NCI-H82 treated with DMSO at 0.1 percent for 48 hours (cell line): ENCODE data around the gene SLC6A12.

ENCODE experiments used
- DNase-seq: peaks from one replicate; lab custom pipeline; 2025; ENCODE audit not compliant: unreplicated experiment; lab: John Stamatoyannopoulos, UW

The SLC6A12 gene

DNA sequence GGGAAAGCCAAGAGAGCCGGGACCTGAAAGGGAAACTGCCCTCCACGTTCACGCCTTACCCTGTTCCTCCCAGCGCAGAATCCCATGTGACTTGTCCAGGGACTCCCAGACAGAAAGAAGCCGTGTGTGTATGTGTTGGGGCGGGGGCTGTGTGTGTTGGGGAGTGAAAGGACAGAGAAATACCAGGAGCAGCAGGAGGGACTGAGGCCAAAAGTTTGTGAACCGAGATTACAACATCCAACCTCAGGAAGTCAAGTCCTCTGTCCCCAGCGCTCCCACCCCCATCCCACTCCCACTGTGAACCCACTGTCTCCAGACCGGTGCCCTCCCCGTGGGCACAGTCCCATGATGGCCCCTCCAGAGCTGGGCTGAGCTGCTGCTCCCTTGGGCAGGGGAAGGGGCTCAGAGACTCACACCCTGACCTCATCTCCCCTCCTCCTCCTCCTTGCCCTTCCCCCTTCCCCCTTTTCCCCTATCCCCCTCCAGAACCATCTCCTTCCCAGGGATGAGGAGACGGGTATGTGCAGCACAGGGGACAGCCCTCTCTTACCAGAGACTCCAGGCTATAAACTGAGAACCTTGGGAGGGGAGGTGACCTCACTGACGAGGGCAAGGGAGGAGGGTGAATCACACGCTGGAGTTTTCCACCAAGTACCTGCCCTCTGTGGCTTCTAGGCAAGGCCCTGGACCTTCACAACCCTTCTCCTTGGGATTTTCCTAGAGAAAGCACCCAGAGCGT, at the start of gene SLC6A12:
SLC6A12 (minus strand) TSS at position 155 of the 739 bp plus-strand sequence. CDS start 4,171 bp downstream, outside the sequence.
- no peak for DNase-seq

DNA sequence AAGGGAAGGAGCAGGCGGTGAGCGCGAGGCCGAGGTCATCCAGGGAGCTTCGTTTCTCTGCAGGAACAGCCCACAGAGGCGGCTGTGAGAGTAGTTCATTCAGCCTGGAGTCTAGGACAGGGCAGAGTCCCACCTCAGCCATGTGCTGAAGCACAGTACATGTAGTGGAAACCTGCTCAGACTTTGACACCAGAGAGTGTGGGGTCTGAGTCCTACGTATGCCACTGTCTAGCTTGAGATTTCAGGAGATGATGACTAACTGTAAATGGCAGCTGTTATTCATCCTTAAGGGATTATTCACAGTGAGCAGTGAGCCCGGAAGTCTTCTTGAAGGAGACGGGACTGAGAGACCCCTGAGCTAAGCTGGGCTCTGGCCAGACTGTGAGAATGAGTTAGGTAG, 49.6 kb upstream of the SLC6A12 start:
- DNase-seq, result no peak

GRCh38 chr12:262817-263216, 48.9 kb upstream of the SLC6A12 start, which contains the start of gene SLC6A13:
Gene SLC6A13 (minus strand): TSS chr12:262836. CDS start chr12:260052, 2,784 bp downstream.
- no peak for DNase-seq

DNA sequence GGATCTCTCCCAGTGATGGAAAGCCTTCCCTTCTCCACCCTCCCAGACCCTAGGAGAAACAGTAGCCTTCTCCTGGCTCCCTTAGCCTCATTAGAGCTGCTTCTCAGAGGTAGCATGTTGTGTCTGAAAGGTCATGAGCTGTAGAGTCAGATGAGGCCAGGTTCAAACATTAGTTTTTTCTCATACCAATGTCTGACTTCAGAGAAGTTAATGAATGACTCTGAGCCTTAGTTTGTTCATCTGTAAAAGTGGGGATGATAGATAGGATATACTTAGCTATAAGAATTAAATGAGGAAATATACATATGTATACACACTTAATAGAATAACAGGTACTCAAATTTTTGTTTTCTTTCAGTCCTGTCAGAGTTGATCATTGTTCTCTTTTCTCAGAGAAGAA, 48.2 kb upstream of the SLC6A12 start:
- no peak for DNase-seq

DNA sequence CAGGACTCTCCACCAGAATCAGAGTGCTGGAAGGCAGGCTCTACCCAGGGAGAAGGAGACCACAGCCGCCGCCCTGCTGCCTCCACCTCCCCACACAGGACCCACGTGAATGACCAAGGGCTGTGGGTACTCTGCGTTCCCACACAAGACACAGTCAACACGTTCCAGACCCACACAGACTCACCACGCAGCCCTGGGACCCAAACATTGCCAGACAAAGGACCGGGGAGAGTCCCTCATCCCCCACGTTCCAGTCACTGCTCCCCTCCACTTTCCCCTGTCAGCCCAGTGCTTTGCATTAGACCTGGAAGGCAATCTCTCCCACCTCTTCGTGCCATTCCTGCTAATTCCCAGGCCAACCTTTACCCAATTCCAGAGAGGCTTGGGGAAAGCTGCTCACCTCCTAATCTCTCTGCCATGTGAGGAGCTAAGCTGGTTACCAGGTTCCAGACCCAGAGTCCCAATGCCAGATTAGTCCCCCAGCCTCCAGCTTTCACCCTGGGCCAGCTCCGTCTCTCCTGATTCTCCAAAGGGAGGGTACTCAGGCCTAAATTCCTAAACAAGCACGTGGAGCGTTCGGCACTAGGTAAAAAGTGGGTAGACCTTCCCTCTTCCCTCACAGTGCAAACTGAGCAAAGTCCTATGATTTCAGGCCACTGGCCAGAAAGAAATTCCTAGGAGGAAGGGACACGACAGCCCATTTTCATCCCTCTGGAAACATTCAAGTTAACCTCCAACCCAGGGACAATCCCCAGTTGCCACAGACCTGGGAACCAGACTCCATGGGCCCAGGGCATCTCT, 43.8 kb upstream of the SLC6A12 start:
- DNase-seq, result no peak

- DNase-seq, result no peak
Measured at GRCh38 chr12:256958-257357, 43.0 kb upstream of the SLC6A12 start.

GRCh38 chr12:256225-256624, 42.3 kb upstream of the SLC6A12 start:
- no peak for DNase-seq

- no peak for DNase-seq
Measured at GRCh38 chr12:254912-255311, 41.0 kb upstream of the SLC6A12 start.

GRCh38 chr12:254039-254438, 40.1 kb upstream of the SLC6A12 start:
- no peak for DNase-seq

- no peak for DNase-seq
Measured at GRCh38 chr12:253116-253831, 39.3 kb upstream of the SLC6A12 start.

DNA sequence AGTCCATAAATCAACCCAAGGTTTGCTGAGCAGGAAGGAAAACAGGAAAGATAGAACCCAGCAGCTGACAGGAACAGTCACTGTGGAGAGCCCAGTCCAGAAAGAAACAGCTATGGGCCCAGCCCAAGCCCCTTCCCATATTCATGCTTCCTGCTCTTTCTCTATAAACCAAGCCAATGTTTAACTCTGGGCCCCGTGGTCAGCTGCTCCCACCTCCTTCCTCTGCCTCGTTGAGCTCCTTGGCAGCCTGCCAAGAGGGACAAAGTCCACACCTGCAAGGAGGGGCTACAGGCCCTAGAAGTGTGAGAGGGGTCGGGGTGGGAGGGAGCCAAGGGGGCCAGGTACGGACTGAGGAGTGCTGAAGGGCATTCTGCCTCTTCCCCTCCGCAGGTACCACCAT, 38.7 kb upstream of the SLC6A12 start:
- no peak for DNase-seq

DNA sequence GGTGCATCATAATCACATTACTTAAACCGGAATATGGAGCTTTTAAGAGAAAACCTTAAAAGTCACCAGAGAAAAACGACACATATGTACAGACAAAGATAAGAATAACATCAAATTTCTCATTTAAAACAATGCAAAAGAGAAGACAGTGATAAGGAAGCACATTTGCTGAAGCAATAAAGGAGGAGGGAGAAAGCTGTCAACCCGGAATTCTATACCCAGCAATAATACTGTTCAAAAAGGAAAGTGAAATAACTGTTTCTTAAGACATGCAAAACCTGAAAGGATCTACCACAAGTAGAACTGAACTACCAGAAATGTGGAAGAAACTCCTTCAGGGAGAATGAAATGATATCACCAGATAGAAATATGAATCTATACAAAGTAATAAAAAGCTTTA, 33.3 kb upstream of the SLC6A12 start:
- DNase-seq, result no peak

GRCh38 chr12:243381-243780, 29.4 kb upstream of the SLC6A12 start:
- no peak for DNase-seq

DNA sequence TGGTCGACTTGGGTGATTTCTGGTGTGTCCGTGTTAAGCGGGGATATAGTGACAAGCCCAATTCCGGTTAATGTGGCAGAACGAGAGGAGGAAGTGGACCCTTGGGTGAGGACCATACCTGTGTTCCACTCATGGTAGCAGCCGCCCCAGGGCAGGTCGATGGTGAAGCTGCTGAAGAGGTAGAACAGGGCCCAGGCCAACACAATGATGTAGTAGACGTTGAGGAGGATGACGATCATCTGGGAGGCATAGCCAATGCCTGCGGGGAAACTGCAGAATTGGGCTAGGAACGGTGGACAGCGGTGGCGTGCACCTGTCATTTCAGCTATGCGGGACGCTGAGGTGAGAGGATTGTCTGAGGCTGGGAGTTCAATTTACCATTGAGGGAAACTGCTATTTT, 28.5 kb upstream of the SLC6A12 start:
- DNase-seq, result no peak

- no peak for DNase-seq
Measured at GRCh38 chr12:241266-241665, 27.3 kb upstream of the SLC6A12 start.

DNA sequence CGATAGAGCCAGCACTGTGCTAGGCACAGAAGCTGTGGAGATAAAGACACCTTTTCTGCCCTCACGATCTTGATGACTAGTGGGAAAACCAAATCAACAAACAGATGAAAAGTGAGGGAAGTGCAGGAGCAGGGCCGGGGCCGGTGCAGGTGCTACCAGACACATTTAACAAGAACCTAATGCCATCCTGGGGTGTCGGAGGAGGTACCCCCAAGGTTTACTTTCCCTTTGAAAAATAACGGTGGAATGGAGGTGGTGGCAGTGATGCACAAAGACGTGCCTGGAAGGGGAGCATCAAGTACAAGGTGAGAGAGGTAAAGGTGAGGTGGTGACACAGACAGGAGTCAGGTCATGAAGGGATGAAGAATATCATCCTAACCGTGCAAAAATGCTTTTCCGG, 26.6 kb upstream of the SLC6A12 start:
- DNase-seq, result no peak

- DNase-seq, result no peak
Measured at GRCh38 chr12:238736-239398, 24.9 kb upstream of the SLC6A12 start.

DNA sequence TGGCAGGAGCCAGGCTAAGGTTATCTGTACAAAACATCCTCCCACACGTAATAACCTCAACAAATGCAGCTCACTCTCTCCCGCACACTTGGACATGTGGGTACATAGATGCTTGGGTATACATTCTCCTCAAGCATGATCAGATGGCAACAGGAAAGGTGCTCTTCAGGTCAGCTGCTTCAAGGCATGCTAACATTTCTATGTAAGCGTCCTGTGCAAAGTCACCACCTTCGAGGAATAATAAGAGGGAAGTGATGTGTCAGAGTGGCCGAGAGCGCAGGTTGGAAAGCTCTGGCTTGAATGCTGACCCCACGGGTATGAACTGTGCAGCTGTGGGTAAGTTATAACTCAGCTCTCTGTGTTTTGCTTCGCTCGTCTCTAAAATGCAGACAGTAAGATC, 24.2 kb upstream of the SLC6A12 start:
- no peak for DNase-seq

DNA sequence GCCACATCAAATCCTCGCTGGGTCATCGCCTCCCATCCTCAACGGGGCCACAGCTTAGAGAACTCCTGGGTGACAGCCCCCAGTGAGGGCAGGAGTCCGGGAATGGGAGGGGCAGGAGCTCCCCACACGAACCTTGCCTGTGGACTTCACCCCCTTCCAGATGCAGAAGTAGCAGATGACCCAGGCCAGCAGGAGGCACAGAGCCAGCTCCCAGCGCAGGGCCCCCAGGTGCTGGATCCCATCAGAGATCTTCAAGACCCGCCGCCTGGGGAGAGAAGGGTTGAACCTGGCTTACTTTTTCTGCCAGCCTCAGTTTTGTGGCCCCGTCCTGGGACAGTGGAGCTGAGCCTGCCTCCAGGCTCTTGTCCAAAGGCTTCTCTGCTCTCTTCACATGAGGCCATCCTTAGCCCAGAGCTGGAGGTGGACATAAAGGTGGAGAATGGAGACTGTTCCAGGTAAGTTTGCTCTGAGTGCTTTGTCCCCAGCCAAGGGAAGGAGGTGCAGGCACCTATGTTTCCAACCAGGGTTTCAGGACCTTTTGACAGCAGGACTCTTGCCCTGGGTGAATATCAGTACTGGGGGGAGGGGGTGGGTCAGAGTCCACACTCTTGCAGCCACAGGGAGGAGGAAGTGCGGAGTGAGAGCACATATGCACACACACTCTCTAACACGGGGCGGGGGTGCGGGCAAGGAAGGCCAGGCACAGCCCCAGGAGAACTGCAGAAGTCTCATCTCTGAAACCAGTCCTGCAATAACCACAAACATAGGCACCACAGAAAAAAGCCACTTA, 23.3 kb upstream of the SLC6A12 start:
- DNase-seq, result no peak

- no peak for DNase-seq
Measured at GRCh38 chr12:236445-236844, 22.5 kb upstream of the SLC6A12 start.
